ENCODE data around the gene SEMA4B.

DNA sequence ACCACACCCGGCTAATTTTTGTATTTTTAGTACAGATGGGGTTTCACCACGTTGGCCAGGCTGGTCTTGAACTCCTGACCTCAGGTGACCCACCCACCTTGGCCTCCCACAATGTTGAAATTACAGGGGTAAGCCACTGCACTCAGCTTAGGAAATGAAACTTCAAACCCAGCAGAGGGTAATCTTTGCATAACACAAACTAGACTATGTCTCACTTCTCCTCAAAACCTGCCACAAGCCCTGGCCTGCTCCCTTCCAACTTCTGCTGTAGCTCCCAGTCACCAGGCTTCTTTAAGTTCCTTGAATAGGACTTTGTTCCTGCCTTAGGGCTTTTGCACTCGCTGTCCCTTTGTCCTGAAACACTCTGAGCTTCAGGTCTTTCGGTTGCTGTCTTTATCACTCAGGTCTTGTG lies 39.2 kb upstream of the SEMA4B start:
- TF ChIP-seq POLR2A (IDR thresholded peaks at IDR 0.05; ENCODE audit: low read depth, low read length) (no peak), PAX5 (IDR thresholded peaks at IDR 0.05; ENCODE audit: insufficient read depth, low read length, severe bottlenecking) (no peak), POLR2AphosphoS5 (IDR thresholded peaks at IDR 0.05; ENCODE audit: low read depth, low read length) (no peak), TAF1 (IDR thresholded peaks at IDR 0.05; ENCODE audit: low read depth, low read length) (no peak), POU2F2 (IDR thresholded peaks at IDR 0.05; ENCODE audit: low read depth, low read length) (peak; percentile 75), SPI1 (IDR thresholded peaks at IDR 0.05; ENCODE audit: low read depth, low read length) (peak; percentile 88)
